Breast epithelium (tissue), 4 donors: ENCODE measurements around the gene RNF6. TPM values are rescaled to one million over a fixed set of nuclear protein-coding genes. Genes with fewer than 3 reads are reported as not detected.

ENCODE experiments used
- DNase-seq, 2 donors: peaks; one replicate each; pipeline ENCODE4 v3.0.0-alpha.2; 2019; ENCODE audit warnings: low spot score in 2 of 2
- H3K27ac ChIP-seq, 2 donors: fragments of 200-600 bp; sonication (generic) in 1 of 2; one replicate each; pipeline ENCODE4 v1.5.1; 2016 to 2019; ENCODE audit warnings: mild to moderate bottlenecking in 1 of 2
- H3K27me3 ChIP-seq, 2 donors: fragments of 200-600 bp; sonication (generic) in 1 of 2; one replicate each; pipeline versions ENCODE4 v1.5.1 to v1.6.0; 2017 to 2019; ENCODE audit warnings: control low read depth in 1 of 2, mild to moderate bottlenecking in 1 of 2
- H3K36me3 ChIP-seq: fragments of 200-600 bp; one replicate; pipeline ENCODE4 v1.5.1; 2019
- H3K4me1 ChIP-seq, 2 donors: fragments of 200-600 bp; sonication (generic); one replicate each; pipeline ENCODE4 v1.5.1; 2016 to 2019; ENCODE audit warnings: control low read depth in 1 of 2
- H3K4me3 ChIP-seq, 3 donors: fragments of 200-600 bp; sonication (generic); 1 replicate in 2 of 3; 2 replicates in 1 of 3; pipeline ENCODE4 v1.5.1; 2016 to 2019; ENCODE audit warnings: mild to moderate bottlenecking in 3 of 3, moderate library complexity in 2 of 3
- H3K9me3 ChIP-seq, 2 donors: fragments of 200-600 bp; sonication (generic) in 1 of 2; one replicate each; pipeline ENCODE4 v1.5.1; 2016 to 2019; ENCODE audit warnings: control low read depth in 1 of 2
- POLR2A ChIP-seq: fragments of 450-650 bp; IDR thresholded peaks from one replicate; pipeline ENCODE4 v1.6.1; 2016; ENCODE audit warnings: antibody characterized with exemption, mild to moderate bottlenecking, moderate library complexity
- POLR2AphosphoS5 ChIP-seq, 3 donors: sonication (generic); formaldehyde crosslinking; IDR thresholded peaks; one replicate each; pipeline ENCODE4 v1.6.1; 2017; ENCODE audit warnings: antibody characterized with exemption in 3 of 3
- intact Hi-C: fragments of 100-400 bp; cut with DNase I; formaldehyde crosslinking; loops from one replicate; pipeline ENCODE4 v1.15.1; 2023; ENCODE audit warnings: low total_unique reads
- total RNA-seq, 3 donors: library from RNA; depleted of rRNA; stranded (reverse); fragments of >200 nt; gene quantifications; one replicate each; pipeline ENCODE4 v1.1.0, GENCODE V29; 2016
- TF ChIP-seq, protein P1 (sequence below), 3 donors: fragments of 450-650 bp; IDR thresholded peaks; one replicate each; pipeline ENCODE4 v1.5.1; 2016 to 2017; ENCODE audit warnings: antibody characterized with exemption in 3 of 3, mild to moderate bottlenecking in 3 of 3, moderate library complexity in 3 of 3

RNF6 gene
- total RNA-seq, 3 donors from 2014 or later, result 21.0 to 31.5 (median 27.7) TPM

DNA sequence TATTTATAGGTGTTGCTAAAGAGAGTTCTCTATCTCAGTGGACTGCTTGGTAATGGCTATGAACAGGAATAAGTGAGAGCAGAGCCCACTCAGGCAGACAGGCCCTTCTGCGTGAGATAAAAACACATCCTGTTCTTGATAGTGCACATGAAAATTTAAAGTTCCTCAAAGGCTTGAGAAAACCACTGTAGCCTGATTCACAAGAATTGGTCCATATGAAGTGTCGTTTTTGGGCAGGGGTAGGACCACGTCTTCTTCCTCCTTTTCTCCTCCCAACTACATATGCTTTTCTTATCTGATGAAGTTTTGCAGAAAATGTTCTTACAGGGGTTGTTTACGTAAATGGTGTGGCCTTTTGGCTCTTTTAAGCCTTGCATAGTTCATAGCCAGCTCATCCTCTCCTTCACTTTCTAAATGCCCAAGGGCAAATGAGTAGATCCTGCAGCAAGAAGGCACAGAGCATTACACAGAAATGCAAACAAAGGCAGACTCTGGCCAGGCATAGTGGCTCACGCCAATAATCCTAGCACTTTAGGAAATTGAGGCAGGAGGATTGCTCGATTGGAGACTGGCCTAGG, 53.8 kb downstream of the RNF6 start:
- no peak for DNase-seq
- no peaks in the 10 kb centered on the region for H3K27me3 ChIP-seq

DNA sequence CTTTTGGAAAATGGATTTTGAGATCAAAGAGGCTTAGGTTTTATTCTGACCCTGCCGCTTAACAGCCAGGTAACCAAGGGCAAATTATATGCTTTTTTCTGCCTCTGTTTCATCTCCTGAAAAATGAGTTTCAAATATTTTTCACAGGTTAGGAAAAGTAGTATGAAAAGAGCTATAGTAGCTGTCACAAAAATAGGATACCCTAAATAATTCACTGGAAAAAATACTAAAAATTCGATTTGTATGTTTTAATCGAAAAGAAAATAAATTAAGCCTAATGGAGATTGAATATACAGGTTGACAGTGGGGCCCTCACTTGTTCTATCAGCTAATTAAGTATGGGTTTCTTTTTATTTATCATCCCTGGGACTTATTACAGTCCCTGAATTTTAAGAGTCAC, 58.3 kb downstream of the RNF6 start:
- intact Hi-C loops, result no loop called here
- no peak overlapping the region for H3K4me3 ChIP-seq
- no peak for DNase-seq
- no peaks in the 10 kb centered on the region for H3K4me1 ChIP-seq
- no peak overlapping the region for H3K27ac ChIP-seq
- no peak for TF ChIP-seq POLR2A
- no peak for TF ChIP-seq POLR2AphosphoS5 (IDR thresholded peaks at IDR 0.05)
- TF ChIP-seq, protein P1, sequence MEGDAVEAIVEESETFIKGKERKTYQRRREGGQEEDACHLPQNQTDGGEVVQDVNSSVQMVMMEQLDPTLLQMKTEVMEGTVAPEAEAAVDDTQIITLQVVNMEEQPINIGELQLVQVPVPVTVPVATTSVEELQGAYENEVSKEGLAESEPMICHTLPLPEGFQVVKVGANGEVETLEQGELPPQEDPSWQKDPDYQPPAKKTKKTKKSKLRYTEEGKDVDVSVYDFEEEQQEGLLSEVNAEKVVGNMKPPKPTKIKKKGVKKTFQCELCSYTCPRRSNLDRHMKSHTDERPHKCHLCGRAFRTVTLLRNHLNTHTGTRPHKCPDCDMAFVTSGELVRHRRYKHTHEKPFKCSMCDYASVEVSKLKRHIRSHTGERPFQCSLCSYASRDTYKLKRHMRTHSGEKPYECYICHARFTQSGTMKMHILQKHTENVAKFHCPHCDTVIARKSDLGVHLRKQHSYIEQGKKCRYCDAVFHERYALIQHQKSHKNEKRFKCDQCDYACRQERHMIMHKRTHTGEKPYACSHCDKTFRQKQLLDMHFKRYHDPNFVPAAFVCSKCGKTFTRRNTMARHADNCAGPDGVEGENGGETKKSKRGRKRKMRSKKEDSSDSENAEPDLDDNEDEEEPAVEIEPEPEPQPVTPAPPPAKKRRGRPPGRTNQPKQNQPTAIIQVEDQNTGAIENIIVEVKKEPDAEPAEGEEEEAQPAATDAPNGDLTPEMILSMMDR (IDR thresholded peaks at IDR 0.05), result no peak
- H3K27me3 ChIP-seq, result no peaks in the 10 kb centered on the region
- H3K9me3 ChIP-seq, result no peaks in the 10 kb centered on the region
- no peaks in the 10 kb centered on the region for H3K36me3 ChIP-seq

More for the DNA sequence above, 53.8 kb downstream of the RNF6 start:
- Histone ChIP-seq H3K4me1 (no peaks in the 10 kb centered on the region), H3K9me3 (no peaks in the 10 kb centered on the region), H3K36me3 (no peaks in the 10 kb centered on the region), H3K27ac (no peak overlapping the region), H3K4me3 (no peak overlapping the region)
- intact Hi-C loops, result no loop called here
- TF ChIP-seq, protein P1 (IDR thresholded peaks at IDR 0.05), result no peak
- no peak for TF ChIP-seq POLR2A

Other genes starting within 250 kb of the RNF6 start
- gene SHISA2, start 170.3 kb downstream of the RNF6 start, total RNA-seq, result 10 to 100 TPM in 1 of 3 donors, 1 to 10 TPM in 1, under 1 TPM in 1; 0.64 to 43.8 (median 2.6) TPM
- 10 to 100 TPM; 13.3 to 15.4 (median 13.8) TPM for gene CDK8, start 31.8 kb upstream of the RNF6 start, total RNA-seq